Astrocyte of the spinal cord (primary cell): ENCODE measurements around the gene SLIRP.

ENCODE experiments used
- DNase-seq: peaks from one replicate; pipeline ENCODE4 v3.0.0; 2011; ENCODE audit warnings: low read depth, low spot score
- H3K4me3 ChIP-seq: 2 replicates; pipeline ENCODE4 v1.5.1; 2011; ENCODE audit warnings: low read depth, mild to moderate bottlenecking, low read length, moderate library complexity
- CTCF ChIP-seq: IDR thresholded peaks from 2 replicates; pipeline ENCODE4 v1.5.1; 2012; ENCODE audit warnings: low read depth, mild to moderate bottlenecking, low read length, inconsistent platforms
- in situ Hi-C: cut with HindIII; loops from 2 replicates; pipeline ENCODE4 v1.10.0; 2017; ENCODE audit warnings: low sequenced_read_pairs

Gene SLIRP

DNA sequence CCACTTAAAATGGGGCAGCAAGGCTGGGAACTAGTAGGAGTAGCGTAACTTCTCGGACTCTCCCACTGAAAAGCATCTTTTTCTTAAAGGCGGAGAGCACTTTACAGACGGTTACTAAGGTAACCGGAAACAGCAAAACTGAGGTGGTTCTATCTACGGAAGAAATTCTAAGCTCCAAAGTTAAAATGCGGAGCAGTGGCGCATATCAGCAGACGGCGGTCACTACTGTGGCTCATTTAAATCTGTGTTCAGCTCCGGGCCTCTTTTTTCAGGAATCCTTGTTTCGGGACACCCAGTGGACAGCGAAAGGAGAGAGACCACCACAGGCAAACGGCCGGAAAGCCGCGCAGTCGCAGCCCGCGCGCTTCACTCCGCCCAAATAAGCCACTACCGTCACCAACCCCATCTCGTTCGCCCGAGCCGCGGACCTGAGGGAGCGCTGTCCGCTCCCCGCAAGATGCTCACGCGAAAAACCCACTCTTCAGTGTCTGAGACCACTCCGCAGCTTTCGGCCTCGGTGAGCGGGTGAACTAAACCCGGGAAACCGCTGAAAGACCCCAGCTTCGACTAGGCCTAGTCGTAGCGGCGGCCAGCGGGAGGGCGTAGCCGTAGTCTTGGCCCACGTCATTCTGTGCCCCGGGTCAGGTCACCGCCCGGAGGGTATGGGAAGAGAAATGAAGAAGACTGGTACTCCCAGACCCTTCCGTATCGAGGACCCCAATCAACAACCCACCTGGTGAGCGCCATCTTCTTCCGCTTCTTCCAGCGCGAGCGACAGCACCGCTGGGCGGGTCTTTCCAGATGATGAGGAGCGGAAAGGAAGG lies 52.7 kb downstream of the SLIRP start, which contains the start of gene SNW1:
SNW1 (minus strand) TSS at position 776 of the 824 bp plus-strand sequence; CDS start at position 747, 29 bp downstream.
- no peak for TF ChIP-seq CTCF
- peak; percentile 94 for DNase-seq
- in situ Hi-C loops: no loop called here
- H3K4me3 ChIP-seq: peak within 1 kb of the TSS; percentile 77

- peak overlapping the region; percentile 77 for H3K4me3 ChIP-seq
- TF ChIP-seq CTCF: peak; percentile 23
- DNase-seq: no peak
- in situ Hi-C loops: no loop called here
Observed at GRCh38 chr14:77761205-77761931, 53.5 kb downstream of the SLIRP start.

DNA sequence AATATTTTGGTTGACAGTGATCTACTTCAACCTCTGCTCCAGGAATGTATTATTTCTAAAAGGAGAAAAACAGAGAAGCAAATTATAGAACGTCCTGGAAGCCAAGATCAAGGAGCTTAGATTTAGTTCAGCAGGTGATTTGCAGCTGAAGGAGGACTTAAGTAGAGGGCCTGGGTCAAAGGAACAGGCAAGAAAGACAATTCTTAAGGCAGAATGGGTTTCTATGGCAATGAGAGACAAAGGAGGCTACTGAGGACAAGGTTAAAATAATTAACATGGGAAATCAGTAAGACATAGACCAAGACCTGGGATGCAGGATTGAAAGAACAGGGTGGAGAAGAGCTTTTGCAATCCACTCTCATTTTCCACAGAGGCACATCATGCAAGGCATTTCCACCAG lies 55.4 kb downstream of the SLIRP start:
- in situ Hi-C loops: no loop called here
- H3K4me3 ChIP-seq: no peak overlapping the region
- DNase-seq: no peak
- TF ChIP-seq CTCF: no peak

GRCh38 chr14:77763978-77764377 lies 56.1 kb downstream of the SLIRP start:
- in situ Hi-C loops: no loop called here

More at GRCh38 chr14:77763978-77764377, 56.1 kb downstream of the SLIRP start:
- no peak overlapping the region for H3K4me3 ChIP-seq
- DNase-seq: no peak
- no peak for TF ChIP-seq CTCF
